HG03280 (cell line): ENCODE measurements around the gene MSH3.
"Not testable (repeated sequence)": the region's sequence is repeated elsewhere in the genome, so short reads cannot be mapped to it uniquely, and the experiment has no call there.

Experiments
- ATAC-seq: cut with Tn5 transposase; IDR thresholded peaks from one replicate; pipeline ENCODE4 v1.9.1; 2021; ENCODE audit warnings: mild to moderate bottlenecking, moderate library complexity; ENCODE audit not compliant: unreplicated experiment

The MSH3 gene

GRCh38 chr5:80884929-80885328 is 230.5 kb downstream of the MSH3 start:
- no peak for ATAC-seq

GRCh38 chr5:80885396-80886000 is 231.0 kb downstream of the MSH3 start:
- no peak for ATAC-seq

GRCh38 chr5:80894083-80894482 is 239.6 kb downstream of the MSH3 start:
- ATAC-seq = no peak

GRCh38 chr5:80895523-80895922 is 241.1 kb downstream of the MSH3 start:
- ATAC-seq = no peak

GRCh38 chr5:80902624-80903023 is 248.2 kb downstream of the MSH3 start:
- ATAC-seq = not testable (repeated sequence)

GRCh38 chr5:80904533-80905187 is 250.2 kb downstream of the MSH3 start:
- no peak for ATAC-seq

DNA sequence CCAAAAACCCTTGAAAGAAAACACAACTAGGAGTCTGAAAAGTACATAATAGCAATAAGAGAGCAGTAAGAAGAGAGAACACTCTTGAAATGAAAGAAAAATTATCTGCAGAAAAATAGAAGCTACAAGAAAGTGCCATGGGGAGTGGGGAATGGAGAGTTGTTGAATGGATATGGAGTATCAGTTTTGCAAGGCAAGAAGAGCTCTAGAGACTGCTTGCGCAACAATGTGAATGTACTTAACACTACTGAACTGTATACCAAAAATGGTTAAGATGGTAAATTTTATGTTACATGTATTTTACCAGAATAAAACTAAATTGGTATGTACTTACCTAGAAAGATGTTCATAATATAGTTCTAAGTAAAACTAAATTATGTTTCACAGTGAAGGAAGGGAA is 251.0 kb downstream of the MSH3 start:
- no peak for ATAC-seq

- ATAC-seq = no peak
These were observed 258.0 kb downstream of the MSH3 start for GRCh38 chr5:80912479-80912878.

- ATAC-seq = no peak
These were observed 261.3 kb downstream of the MSH3 start for GRCh38 chr5:80915716-80916115.

DNA sequence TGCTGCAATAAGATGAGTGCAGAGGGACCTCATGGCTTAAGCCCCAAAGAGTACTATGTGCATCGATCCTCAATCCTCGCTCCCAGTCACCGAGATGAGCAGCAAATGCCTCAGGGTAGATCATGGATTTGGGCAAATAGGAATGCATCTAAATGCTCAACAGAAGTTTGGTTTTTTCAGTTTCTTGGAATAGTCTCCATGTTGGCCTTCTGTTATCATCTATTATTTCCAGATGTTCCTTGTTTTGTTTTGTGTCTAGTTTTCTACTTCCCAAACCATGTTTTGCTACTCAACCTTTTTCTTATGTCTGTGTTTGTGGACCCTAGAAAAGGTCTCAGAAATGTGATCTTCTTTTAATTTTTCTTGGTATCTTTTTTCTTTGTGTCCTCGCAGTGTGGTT is 262.2 kb downstream of the MSH3 start:
- no peak for ATAC-seq

- no peak for ATAC-seq
These were observed 263.2 kb downstream of the MSH3 start for GRCh38 chr5:80917631-80918030.

GRCh38 chr5:80919678-80920196 is 265.3 kb downstream of the MSH3 start:
- no peak for ATAC-seq

GRCh38 chr5:80920333-80920732 is 265.9 kb downstream of the MSH3 start:
- ATAC-seq = no peak

DNA sequence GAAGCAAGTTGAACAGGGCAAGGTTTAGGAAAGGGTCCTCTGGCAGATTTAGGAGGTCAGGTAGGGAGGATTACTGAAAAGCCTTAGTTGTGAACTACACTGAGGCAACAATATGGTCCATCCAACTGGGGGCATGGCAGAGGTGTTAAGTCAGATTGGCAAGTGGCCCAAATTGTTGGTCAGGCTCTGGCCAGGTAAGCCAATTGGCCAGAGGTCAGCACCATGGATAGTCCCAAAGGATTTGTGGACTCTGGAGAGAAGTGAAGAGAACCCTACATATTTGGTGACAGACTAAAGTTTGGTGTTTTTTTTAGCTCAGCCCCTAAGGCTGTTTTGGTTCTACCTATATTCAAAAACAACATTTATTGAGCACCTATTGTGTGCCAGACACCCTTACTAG is 266.6 kb downstream of the MSH3 start:
- no peak for ATAC-seq

GRCh38 chr5:80925931-80926330 is 271.5 kb downstream of the MSH3 start:
- ATAC-seq = no peak
